Trophoblast cell (in vitro differentiated cells and primary cell): ENCODE data around the gene DISP3.
A peak's percentile ranks its signal among the peaks of the same experiment; 100 is the strongest.

Experiments
- DNase-seq, 2 donors: peaks; one replicate each; pipeline ENCODE4 v3.0.0-alpha.2; 2016
- H2AFZ ChIP-seq: 2 replicates; pipeline ENCODE4 v1.6.1; 2013; ENCODE audit warnings: low read length, moderate library complexity, mild to moderate bottlenecking; ENCODE audit not compliant: insufficient read depth, poor library complexity
- H2AK5ac ChIP-seq: 2 replicates; pipeline ENCODE4 v1.6.1; 2013; ENCODE audit warnings: mild to moderate bottlenecking, low read length
- H2BK120ac ChIP-seq: 2 replicates; pipeline ENCODE4 v1.6.1; 2013; ENCODE audit warnings: low read length, mild to moderate bottlenecking, moderate library complexity; ENCODE audit not compliant: insufficient read depth, poor library complexity
- H2BK12ac ChIP-seq: 2 replicates; pipeline ENCODE4 v1.6.1; 2013; ENCODE audit warnings: mild to moderate bottlenecking, low read length, moderate library complexity
- H2BK5ac ChIP-seq: 2 replicates; pipeline ENCODE4 v1.6.1; 2013; ENCODE audit warnings: low read length, low read depth, moderate library complexity, mild to moderate bottlenecking; ENCODE audit not compliant: poor library complexity
- H3K14ac ChIP-seq: 2 replicates; pipeline ENCODE4 v1.6.1; 2013; ENCODE audit warnings: mild to moderate bottlenecking, low read length
- H3K18ac ChIP-seq: 2 replicates; pipeline ENCODE4 v1.6.1; 2013; ENCODE audit warnings: mild to moderate bottlenecking, low read length
- H3K23ac ChIP-seq: 2 replicates; pipeline ENCODE4 v1.6.1; 2013; ENCODE audit warnings: low read length
- H3K27ac ChIP-seq: 2 replicates; pipeline ENCODE4 v1.5.1; 2013; ENCODE audit warnings: low read depth, mild to moderate bottlenecking, inconsistent platforms, low read length, moderate library complexity
- H3K27me3 ChIP-seq: 2 replicates; pipeline ENCODE4 v1.6.1; 2013; ENCODE audit warnings: inconsistent platforms, mild to moderate bottlenecking, low read length, moderate library complexity; ENCODE audit not compliant: insufficient read depth
- H3K36me3 ChIP-seq, 2 experiments: 1 replicate in 1 of 2; 2 replicates in 1 of 2; pipeline ENCODE4 v1.6.1; 2013; ENCODE audit warnings: low read length in 2 of 2, mild to moderate bottlenecking in 2 of 2, moderate library complexity in 1 of 2; ENCODE audit not compliant: insufficient read depth in 2 of 2, control insufficient read depth in 1 of 2
- H3K4ac ChIP-seq: 2 replicates; pipeline ENCODE4 v1.6.1; 2013; ENCODE audit warnings: low read depth, mild to moderate bottlenecking, low read length, moderate library complexity
- H3K4me1 ChIP-seq, 2 experiments: 1 replicate in 1 of 2; 2 replicates in 1 of 2; pipeline ENCODE4 v1.6.1; 2013; ENCODE audit warnings: low read length in 2 of 2, mild to moderate bottlenecking in 2 of 2, moderate library complexity in 1 of 2; ENCODE audit not compliant: insufficient read depth in 2 of 2, control insufficient read depth in 1 of 2
- H3K4me2 ChIP-seq: 2 replicates; pipeline ENCODE4 v1.6.1; 2013; ENCODE audit warnings: inconsistent platforms, mild to moderate bottlenecking, low read length, moderate library complexity
- H3K4me3 ChIP-seq: 2 replicates; pipeline ENCODE4 v1.5.1; 2013; ENCODE audit warnings: mild to moderate bottlenecking, low read depth, low read length, inconsistent platforms
- H3K79me1 ChIP-seq: one replicate; pipeline ENCODE4 v1.6.1; 2013; ENCODE audit warnings: low read length
- H3K79me2 ChIP-seq: 2 replicates; pipeline ENCODE4 v1.6.1; 2013; ENCODE audit warnings: low read length, mild to moderate bottlenecking; ENCODE audit not compliant: control insufficient read depth, insufficient read depth, poor library complexity
- H3K9ac ChIP-seq: 2 replicates; pipeline ENCODE4 v1.6.1; 2013; ENCODE audit warnings: mild to moderate bottlenecking, low read length
- H3K9me3 ChIP-seq: 2 replicates; pipeline ENCODE4 v1.6.1; 2013; ENCODE audit warnings: low read depth, mild to moderate bottlenecking, control low read depth, inconsistent platforms, low read length; ENCODE audit not compliant: insufficient read depth
- H4K12ac ChIP-seq: 2 replicates; pipeline ENCODE4 v1.6.1; 2013; ENCODE audit warnings: low read depth, mild to moderate bottlenecking, low read length, moderate library complexity
- H4K8ac ChIP-seq: 2 replicates; pipeline ENCODE4 v1.6.1; 2013; ENCODE audit warnings: low read depth, mild to moderate bottlenecking, low read length, moderate library complexity
- H4K91ac ChIP-seq: one replicate; pipeline ENCODE4 v1.6.1; 2013; ENCODE audit warnings: low read depth, mild to moderate bottlenecking, low read length, moderate library complexity
- WGBS: extraction: QIAGEN DNeasy Blood & Tissue Kit; methylation state at CpG from one replicate; pipeline ENCODE4 v1.1.7; 2013; ENCODE audit warnings: missing lambda C conversion rate; ENCODE audit not compliant: insufficient read length, insufficient coverage; ENCODE audit errors: extremely low coverage; 5-methylcytosine and 5-hydroxymethylcytosine counted together

DISP3 gene

DNA sequence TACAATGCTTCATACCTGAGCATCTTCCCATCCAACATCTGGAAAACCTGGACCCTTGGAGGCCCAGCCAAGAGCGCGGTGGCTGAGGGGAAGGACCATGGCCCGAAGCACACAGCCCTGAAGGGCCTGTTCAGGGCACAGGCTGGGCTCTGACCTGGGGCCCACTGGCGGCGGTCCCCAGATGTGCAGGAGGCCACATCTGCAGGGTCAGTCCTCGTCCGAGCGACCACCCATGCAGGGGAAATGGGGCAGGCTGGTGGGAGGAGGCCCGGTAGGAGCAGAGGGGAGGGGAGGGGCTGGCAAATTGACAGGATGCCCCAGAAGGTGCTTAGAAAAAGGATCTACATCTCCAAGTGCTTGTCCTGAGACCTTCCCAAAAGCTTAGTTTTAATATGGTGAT lies 59.9 kb downstream of the DISP3 start:
- H3K27me3 ChIP-seq: no peaks in the 10 kb centered on the region
- H3K4me3 ChIP-seq: no peak overlapping the region
- H3K18ac ChIP-seq: no peak overlapping the region
- H3K14ac ChIP-seq: no peak overlapping the region
- H3K4me2 ChIP-seq: no peak overlapping the region
- peaks cover 2% of the 10 kb centered on the region for H3K79me2 ChIP-seq
- no peak overlapping the region for H3K9ac ChIP-seq
- H3K79me1 ChIP-seq: peaks cover 4% of the 10 kb centered on the region
- no peaks in the 10 kb centered on the region for H3K36me3 ChIP-seq
- no peak overlapping the region for H2BK12ac ChIP-seq
- H3K27ac ChIP-seq: no peak overlapping the region
- no peak overlapping the region for H2AFZ ChIP-seq
- H2AK5ac ChIP-seq: no peak overlapping the region
- DNase-seq: no peak
- WGBS: no CpG with 5 or more reads among the region's 9 CpGs
- no peak overlapping the region for H2BK120ac ChIP-seq
- H2BK5ac ChIP-seq: no peak overlapping the region
- H4K12ac ChIP-seq: no peak overlapping the region
- no peak overlapping the region for H4K91ac ChIP-seq
- no peak overlapping the region for H3K23ac ChIP-seq
- no peak overlapping the region for H4K8ac ChIP-seq
- H3K4me1 ChIP-seq: peaks cover 21 to 27% of the 10 kb centered on the region in 2 experiments
- H3K9me3 ChIP-seq: no peaks in the 10 kb centered on the region
- no peak overlapping the region for H3K4ac ChIP-seq

DNA sequence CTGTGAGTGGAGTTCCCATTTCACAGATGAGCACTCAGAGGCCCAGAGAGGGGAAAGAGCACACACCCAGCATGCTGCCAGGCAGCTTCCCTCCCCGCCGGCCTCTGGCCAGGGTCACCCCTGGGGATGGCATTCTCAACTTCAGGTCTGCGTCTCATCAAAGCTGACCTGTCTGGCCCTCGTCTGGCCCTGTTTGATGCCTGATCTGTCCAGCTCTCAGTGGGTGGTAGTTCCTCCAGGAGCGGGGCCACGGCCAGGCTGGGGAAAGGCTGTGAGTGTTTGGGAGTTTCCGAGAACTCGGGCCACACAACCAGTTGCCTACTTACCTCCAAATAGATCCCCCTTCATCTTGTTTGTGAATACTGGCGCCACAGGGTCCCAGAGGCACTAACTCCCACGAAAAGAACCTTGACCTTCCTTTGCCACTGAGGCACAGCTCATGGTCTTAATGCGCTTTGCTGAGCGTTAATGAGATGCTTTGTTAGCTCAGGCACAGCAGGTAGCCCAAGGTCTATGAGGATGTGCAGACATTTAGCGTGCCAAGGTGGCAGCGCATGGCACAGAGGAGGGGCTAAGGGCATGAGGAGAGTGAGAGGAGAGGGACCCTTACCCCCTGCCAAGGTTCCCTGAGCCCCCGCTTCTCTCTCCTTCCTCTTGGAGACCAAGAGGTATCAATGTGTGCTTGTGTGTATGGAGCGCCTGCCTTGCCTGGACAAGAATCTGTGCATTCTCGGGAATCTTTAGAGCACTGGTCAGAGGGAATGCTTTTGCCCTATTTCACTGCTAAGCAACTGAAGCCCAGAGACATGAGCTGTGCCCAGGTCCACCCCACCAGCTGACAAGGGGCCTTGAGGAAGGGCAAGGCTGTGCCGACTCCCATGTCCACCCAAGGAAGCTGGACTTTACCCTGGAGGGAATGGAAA lies 61.2 kb downstream of the DISP3 start:
- H3K4ac ChIP-seq: no peak overlapping the region
- H3K79me2 ChIP-seq: peaks cover 2% of the 10 kb centered on the region
- H3K4me2 ChIP-seq: peak overlapping the region; percentile 31
- H3K4me3 ChIP-seq: no peak overlapping the region
- H3K23ac ChIP-seq: no peak overlapping the region
- no peak overlapping the region for H2AFZ ChIP-seq
- H2BK5ac ChIP-seq: peak overlapping the region; percentile 42
- no CpG with 5 or more reads among the region's 18 CpGs for WGBS
- peaks cover 21 to 27% of the 10 kb centered on the region in 2 experiments for H3K4me1 ChIP-seq
- H2BK120ac ChIP-seq: peak overlapping the region; percentile 69
- H3K27ac ChIP-seq: no peak overlapping the region
- H2AK5ac ChIP-seq: no peak overlapping the region
- peak overlapping the region; percentile 43 for H3K18ac ChIP-seq
- H3K9me3 ChIP-seq: no peaks in the 10 kb centered on the region
- peak overlapping the region; percentile 26 for H4K8ac ChIP-seq
- peak overlapping the region; percentile 28 for H4K91ac ChIP-seq
- H3K14ac ChIP-seq: peak overlapping the region; percentile 50
- H3K36me3 ChIP-seq: no peaks in the 10 kb centered on the region
- peak overlapping the region; percentile 63 for H2BK12ac ChIP-seq
- no peak overlapping the region for H3K9ac ChIP-seq
- H3K79me1 ChIP-seq: peaks cover 4% of the 10 kb centered on the region
- H3K27me3 ChIP-seq: no peaks in the 10 kb centered on the region
- peak; percentile 25 to 56 for DNase-seq
- H4K12ac ChIP-seq: no peak overlapping the region

DNA sequence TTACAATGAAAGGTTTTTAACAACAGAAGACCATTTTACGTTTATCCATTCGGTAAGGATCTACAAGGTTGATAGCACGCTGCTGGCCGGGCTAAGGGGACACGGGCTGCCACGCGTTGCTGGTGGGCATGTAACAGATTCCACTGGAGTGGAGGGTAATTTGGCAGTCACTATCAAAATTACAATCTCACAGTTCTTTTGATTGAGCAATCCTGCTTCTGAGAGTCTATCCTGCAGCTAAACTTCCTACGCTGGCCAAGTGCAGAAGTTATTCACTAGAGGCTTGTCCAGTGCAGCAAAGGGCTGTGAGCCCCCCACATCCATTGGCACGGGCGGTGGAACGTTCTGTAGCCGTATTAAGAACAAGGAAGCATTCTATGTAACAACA lies 61.8 kb downstream of the DISP3 start:
- no peak overlapping the region for H4K91ac ChIP-seq
- H3K27me3 ChIP-seq: no peaks in the 10 kb centered on the region
- no peaks in the 10 kb centered on the region for H3K36me3 ChIP-seq

DNA sequence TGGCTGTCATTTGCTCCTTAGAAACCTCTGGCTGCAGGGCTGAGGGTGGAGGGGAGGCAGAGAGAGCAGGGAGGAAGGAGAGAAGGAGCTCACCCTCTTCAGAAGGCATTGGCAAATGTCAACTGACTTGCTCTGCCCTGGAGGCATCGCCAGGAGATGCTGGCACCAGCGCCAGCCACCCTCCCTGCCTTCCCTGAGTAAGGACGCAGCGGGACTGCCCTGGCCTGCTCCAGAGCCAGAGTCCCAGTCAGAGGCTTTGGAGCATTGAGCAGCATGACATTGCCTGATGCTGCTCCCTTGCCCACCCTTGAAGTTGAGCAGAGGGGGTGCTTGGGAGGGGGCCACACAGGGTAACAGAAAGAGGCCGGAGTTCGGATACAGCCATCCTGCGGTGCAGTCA lies 62.3 kb downstream of the DISP3 start:
- Histone ChIP-seq H2BK120ac (no peak overlapping the region), H4K91ac (no peak overlapping the region), H3K4me2 (no peak overlapping the region), H3K27ac (no peak overlapping the region), H2AK5ac (no peak overlapping the region), H3K4me1 (peaks cover 13 to 18% of the 10 kb centered on the region in 2 experiments), H3K4me3 (no peak overlapping the region), H2BK12ac (no peak overlapping the region), H4K12ac (no peak overlapping the region), H4K8ac (no peak overlapping the region), H3K79me2 (peaks cover 2% of the 10 kb centered on the region), H3K9me3 (no peaks in the 10 kb centered on the region), H3K27me3 (no peaks in the 10 kb centered on the region), H2BK5ac (no peak overlapping the region), H3K23ac (no peak overlapping the region), H3K4ac (no peak overlapping the region), H3K79me1 (peaks cover 4% of the 10 kb centered on the region), H3K9ac (no peak overlapping the region), H2AFZ (no peak overlapping the region), H3K14ac (no peak overlapping the region), H3K36me3 (no peaks in the 10 kb centered on the region), H3K18ac (no peak overlapping the region)
- DNase-seq: peak; percentile 29 to 56
- WGBS: no CpG with 5 or more reads among the region's 7 CpGs

More for the DNA sequence above, 61.8 kb downstream of the DISP3 start:
- Histone ChIP-seq H3K23ac (no peak overlapping the region), H3K9ac (no peak overlapping the region), H3K4me2 (no peak overlapping the region), H3K4ac (no peak overlapping the region), H2AFZ (no peak overlapping the region), H3K9me3 (no peaks in the 10 kb centered on the region), H4K8ac (no peak overlapping the region), H4K12ac (no peak overlapping the region), H3K27ac (no peak overlapping the region), H3K79me1 (peaks cover 4% of the 10 kb centered on the region), H3K4me1 (peaks cover 17 to 21% of the 10 kb centered on the region in 2 experiments), H2BK5ac (no peak overlapping the region), H2AK5ac (no peak overlapping the region), H3K14ac (no peak overlapping the region), H3K18ac (no peak overlapping the region), H3K4me3 (no peak overlapping the region), H2BK12ac (peak overlapping the region; percentile 63), H2BK120ac (no peak overlapping the region), H3K79me2 (peaks cover 2% of the 10 kb centered on the region)
- peak; percentile 5 to 61 for DNase-seq
- no CpG with 5 or more reads among the region's 12 CpGs for WGBS
